RPMI8226 (cell line): ENCODE measurements around the gene HOXA9.

Experiments used
- DNase-seq: peaks from one replicate; pipeline ENCODE4 v3.0.0-alpha.2; 2015

The HOXA9 gene

DNA sequence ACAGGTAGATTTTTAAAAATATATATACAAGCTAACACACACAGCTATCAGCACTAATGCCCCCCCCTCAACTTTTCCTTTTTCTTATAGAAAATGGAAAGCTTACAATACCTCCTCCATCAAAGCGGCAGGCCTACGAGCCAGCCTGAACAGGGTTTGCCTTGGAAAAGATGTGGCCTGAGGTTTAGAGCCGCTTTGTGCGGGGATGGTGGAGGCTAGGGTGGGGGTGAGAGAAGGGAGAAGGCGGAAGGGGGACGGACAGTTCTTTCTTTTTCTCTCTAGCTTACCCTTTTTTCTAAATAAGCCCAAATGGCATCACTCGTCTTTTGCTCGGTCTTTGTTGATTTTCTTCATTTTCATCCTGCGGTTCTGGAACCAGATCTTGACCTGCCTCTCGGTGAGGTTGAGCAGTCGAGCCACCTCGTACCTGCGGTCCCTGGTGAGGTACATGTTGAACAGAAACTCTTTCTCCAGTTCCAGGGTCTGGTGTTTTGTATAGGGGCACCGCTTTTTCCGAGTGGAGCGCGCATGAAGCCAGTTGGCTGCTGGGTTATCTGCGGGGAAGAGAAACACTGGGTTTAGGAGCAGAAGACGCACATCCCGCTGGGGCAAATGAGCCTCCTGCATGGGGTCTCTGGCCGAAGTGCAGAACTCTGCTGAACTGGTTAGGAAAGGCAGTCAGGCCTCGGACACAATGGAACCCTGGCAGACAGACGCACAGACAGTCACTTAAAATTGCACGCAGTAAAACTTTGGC, 1.9 kb downstream of the HOXA9 start:
- DNase-seq, result no peak

GRCh38 chr7:27162561-27163287, 2.6 kb downstream of the HOXA9 start:
- no peak for DNase-seq

DNA sequence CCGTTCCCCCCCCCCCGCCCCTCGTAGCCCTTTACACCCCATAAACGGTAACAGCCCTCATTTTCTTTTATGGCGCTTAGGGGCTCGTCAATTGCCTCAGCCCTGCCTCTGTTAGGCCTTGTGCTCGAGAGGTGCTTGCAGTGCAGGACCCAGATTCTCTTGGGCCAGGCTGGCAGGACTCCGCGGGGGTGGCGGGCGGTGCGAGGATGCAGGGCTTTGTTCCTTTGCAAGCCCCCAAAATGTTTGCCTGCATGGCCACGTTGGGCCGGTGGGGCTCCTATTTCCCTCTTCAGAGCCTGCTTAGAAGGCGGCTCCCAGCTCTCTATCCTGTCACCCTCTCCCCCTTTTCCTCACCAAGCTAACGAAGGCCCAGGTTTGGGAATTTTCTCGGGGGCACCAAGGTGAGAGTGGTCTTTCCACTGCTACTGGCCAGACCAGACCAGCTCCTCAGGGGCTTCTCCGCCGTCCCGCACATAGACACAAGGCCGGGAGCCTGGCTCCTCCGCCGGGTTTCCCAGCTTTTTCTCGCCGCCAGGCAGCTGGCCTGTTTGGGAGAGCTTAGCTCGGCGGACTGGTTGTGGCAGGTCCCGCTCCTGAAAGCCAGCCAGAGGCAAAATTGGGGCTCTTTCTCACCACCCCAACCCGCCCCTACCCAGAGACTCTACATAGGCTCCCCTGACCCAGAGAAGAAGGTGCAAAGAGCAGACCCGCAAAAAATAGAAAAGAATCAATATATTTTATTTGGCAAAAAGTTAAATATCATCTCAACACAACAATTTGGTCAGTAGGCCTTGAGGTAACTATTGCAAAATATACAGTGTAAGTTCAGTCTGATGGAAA, 3.4 kb downstream of the HOXA9 start:
- DNase-seq, result no peak

DNA sequence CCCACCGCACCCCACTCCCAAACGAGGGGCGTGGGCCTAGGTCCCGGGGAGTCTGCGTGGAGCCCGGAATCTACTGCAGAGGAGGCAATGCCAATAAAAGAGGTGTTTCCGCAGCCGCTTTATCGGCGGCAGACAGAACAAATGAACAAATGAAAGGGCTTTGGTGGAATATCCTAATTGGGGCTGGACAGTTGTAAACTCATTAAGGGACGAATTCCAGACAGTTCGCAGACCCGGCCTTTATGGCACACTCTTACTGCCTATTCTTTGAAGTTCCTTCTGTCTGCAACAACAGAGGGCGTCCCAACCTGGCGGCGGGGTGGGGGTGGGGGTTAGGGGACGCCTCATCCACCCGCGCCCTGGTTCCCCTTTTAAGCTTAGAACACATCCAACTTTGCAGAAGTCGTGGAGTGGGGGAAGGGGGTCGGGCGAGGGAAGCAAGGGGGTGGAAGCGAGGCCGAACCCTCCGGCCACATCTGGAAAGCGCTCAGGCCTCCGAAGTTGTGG, 4.1 kb downstream of the HOXA9 start:
- DNase-seq, result no peak

GRCh38 chr7:27160546-27161213, 4.7 kb downstream of the HOXA9 start:
- peak; percentile 70 for DNase-seq

- no peak for DNase-seq
Measured at GRCh38 chr7:27160145-27160545, 5.2 kb downstream of the HOXA9 start.

GRCh38 chr7:27159266-27160144, 5.8 kb downstream of the HOXA9 start:
- no peak for DNase-seq

DNA sequence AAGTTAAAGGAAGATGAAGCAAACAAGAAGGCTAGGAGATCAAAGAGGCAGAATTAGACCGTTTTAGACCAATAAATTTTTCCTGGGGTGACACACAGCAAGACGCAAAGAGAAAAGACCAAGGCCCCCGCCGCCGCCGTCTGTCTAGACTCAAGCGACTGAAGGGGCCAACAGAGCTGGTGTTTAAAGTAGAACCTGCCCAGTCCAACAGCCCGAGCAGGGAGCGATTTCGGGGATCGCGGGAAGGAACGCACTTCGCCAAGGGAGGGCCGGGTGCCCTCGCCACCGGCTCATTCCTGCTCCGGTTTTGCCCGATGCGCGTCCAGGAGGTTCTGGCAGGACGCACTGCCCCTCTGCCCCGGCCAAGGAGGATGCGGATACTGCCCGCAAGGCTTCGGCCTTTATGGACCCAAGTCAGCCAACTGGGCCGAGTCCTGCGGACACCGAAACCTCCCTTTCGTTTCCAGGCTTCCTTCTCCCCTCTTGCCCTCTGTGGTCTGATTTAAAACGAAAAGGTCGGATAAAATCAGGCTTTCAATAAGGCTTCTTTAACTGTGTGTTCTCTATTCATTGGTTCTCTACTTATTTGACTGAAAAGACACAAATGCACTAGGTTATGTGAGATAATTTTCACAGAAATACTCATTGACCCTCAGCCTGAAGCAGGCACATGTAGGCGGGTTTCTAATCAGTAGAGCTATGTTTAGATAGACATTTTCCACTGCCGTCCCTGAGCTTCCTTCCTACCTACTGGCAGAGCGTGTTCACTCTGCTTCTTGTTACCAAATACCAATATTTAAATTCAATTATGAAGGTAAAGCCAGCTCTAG, 6.7 kb downstream of the HOXA9 start:
- no peak for DNase-seq

DNA sequence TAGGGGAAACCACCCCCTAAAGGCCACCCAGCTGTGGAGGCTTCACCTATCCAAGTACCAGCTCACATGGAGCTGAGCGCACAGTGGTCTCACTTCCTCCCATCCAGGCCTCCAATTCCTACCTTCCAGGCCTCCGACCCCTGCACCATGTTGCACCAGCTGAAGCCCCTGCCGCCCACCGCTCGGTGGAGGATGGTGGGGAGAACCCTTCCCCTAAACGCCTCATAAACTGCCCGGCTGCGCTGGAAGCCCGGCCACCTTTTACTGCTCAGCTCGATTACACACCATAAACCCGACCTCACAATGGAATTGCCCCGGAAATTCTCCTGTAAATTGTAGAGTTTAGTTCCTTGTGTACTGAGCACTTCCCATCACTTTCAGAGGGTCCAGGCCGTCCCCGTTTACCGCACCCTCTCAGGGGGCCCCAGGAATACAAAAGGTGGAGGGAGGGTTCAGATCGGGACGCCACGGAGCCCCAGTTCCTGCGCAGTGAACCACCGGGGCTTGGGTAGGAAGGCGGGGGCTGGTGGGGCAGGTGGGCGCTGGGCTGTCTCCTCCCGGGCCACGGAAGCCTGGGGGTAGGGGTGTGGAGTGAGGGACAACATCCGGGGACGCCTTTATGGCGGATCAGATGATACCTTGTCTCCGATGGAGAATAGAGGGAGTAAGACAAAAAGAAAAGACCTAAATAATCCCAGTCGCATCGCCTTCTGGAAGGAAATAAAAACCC, 7.5 kb downstream of the HOXA9 start:
- DNase-seq, result no peak

- DNase-seq, result no peak
Measured at GRCh38 chr7:27156916-27157701, 8.2 kb downstream of the HOXA9 start.

DNA sequence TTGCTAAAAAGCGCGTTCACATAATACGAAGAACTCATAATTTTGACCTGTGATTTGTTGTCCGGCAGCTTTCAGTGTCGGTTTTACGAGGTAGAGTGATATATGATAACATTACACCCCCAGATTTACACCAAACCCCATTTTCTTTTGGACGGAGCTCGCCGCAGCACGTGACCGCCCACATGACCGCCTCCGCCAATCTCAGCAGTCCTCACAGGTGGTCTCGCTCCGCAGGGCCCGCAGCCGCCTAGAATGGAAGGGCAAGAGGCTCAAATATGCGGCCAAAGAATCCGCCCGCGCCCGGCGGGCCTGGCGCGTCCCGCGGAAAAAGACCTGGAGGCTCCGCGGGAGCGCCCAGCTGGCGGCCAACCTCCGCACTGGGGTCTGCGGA, 8.8 kb downstream of the HOXA9 start, which contains the start of gene HOXA7:
TSS of gene HOXA7 (minus strand) at position 168 of the 391 bp plus-strand sequence. CDS start at position 38, 130 bp downstream.
- DNase-seq, result no peak

- DNase-seq, result no peak
Measured at GRCh38 chr7:27155816-27156507, 9.4 kb downstream of the HOXA9 start.

DNA sequence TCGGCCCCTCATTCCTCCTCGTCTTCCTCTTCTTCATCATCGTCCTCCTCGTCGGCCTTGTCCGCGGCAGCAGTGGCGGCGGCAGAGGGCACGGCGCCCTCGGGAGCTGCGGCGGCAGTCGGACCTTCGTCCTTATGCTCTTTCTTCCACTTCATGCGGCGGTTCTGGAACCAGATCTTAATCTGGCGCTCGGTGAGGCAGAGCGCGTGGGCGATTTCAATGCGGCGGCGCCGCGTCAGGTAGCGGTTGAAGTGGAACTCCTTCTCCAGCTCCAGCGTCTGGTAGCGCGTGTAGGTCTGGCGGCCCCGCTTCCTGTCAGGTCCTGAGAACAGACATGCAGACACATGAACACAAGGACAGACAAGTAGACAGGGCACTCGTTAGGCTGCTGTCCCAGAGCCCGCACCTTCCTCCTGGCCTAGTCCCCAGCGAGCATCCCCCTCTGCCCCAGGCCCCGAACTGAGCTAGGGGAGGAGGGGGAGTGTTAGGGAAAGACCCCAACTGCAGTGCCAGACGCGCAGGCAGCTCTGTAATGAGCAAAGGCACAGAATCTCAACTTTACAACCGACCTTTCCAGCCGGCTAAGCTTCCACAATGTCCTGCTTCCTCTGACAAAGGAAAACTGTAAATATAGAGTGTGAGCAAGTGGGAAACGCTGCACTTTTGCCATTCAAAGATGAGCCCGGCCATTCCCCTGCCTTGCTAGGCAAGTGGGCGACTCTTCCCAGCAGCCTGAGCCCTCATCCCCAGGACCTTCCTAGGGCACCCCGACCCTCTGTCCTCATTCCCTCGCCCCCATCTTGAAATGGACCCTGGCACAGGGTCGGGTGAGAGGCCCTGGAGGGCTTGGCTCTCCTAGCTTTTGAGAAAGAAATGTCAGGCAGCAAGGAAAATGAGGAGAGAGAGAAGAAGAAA, 10.2 kb downstream of the HOXA9 start:
- no peak for DNase-seq

- DNase-seq, result no peak
Measured at GRCh38 chr7:27154369-27154768, 11.0 kb downstream of the HOXA9 start.

DNA sequence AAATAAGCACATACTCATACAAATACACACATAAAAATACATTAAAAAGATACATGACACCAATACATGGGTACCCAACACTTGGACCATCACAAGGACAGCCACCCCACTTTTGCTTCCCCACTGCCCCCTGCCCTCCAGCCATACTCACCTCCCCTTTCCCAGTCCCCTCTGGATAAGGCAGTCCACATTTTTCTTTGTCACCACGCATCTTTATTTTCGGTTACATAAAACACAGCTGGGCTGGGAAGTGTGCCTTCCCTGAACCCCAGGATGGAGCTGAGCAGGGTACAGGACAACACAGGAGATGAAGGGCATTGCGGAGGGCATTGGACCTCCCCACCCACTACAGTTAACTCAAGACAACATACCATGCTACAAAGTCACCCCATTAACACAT, 11.8 kb downstream of the HOXA9 start:
- no peak for DNase-seq

DNA sequence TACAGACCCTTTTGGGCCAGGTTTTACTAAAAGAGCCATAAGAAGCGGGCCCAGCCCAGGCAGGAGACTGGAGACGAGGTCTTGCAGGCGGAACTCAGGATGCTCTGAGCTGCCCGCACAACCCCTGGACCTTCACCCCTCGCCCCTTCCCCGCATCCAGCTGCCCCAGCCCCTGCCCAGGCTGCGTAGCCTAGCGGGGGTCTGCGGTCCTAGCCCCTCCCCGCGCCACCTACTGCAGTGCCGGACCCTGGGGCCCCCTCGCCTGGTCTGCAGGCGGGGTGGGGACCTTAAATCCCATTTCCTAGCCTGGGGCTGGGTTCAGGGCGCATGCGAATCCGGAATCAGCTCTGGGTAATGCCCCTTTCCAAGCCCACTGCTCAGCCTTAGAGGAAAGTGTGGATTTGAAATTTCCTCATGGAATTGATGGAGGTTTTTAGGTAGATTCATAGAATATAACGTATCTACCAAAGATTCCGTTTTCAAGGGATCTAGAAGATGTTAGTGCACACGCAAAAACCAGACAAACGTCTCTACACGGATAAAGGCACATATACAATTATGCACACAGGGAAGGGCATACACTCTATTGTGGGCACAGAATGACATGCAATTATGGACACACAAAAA, 12.4 kb downstream of the HOXA9 start:
- DNase-seq, result no peak
